Measurements from ENCODE around the gene BCKDHA.

DNA sequence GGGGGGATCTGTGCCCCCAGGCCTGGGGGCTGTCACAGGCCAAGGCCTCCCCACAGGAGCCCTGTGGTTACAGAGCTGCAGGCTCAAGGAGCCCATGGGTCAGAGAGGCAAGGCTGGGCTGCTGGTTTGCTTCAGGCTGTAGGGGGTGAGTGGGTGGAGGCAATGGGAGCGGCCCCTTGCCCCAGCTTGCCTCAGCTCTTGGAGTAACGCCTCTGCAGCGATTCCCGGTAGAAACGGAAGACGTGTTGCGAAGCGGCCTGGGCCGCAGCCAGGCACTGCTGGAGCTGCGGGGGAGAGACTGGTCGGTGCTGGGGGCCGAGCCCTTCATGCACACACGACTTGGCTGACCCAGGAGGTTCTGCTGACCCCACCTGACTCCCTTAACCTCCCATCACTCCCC is 11.2 kb upstream of the BCKDHA start:
- no peak for TF ChIP-seq CTCF (conservative IDR thresholded peaks at IDR 0.05 in 1 of 2, IDR thresholded peaks at IDR 0.05 in 1 of 2; ENCODE audit: low read depth in 1 of 2, low read length in 2 of 2)
- TF ChIP-seq EZH2 (IDR thresholded peaks at IDR 0.05; ENCODE audit: low read length, missing control alignments) = no peak
